A549 treated with Mapracorat at 1 μM for 4 hours (cell line): Measurements from ENCODE around the gene UNG. TPM values are rescaled to one million over a fixed set of nuclear protein-coding genes. Genes with fewer than 3 reads are reported as not detected.

Experiments
- total RNA-seq: library from RNA; stranded (reverse); fragments of 200-300 nt; extraction: Qiagen RNA extraction; gene quantifications from 5 replicates; pipeline ENCODE4 v1.2.3, GENCODE V29; 2022

Gene UNG
- 84.7 to 90.1 TPM (median 86.5 TPM) in 5 replicates for total RNA-seq

GRCh38 chr12:109097435-109098182 is at the start of gene UNG:
Gene UNG, plus strand, starts transcription at chr12:109097597. Its CDS starts 83 bp downstream, at chr12:109097680.

GRCh38 chr12:109052414-109053323 is 44.7 kb upstream of the UNG start, which contains the start of gene USP30:
Gene USP30, plus strand, starts transcription at chr12:109052576. Its CDS starts 103 bp downstream, at chr12:109052679.

GRCh38 chr12:109093022-109093918 is 4.1 kb upstream of the UNG start, which contains the start of gene ALKBH2:
Gene ALKBH2, minus strand, starts transcription at chr12:109093472. Its CDS starts 686 bp downstream, at chr12:109092786.

GRCh38 chr12:109115758-109116610 is 18.6 kb downstream of the UNG start, which contains the start of gene ACACB:
Gene ACACB, plus strand, starts transcription at chr12:109116587. Its CDS starts 22,819 bp downstream, at chr12:109139406.

Other genes starting within 250 kb of the UNG start
- 12.8 to 26.6 TPM (median 23.2 TPM) in 5 replicates for gene SSH1, start 240.0 kb upstream of the UNG start, total RNA-seq
- gene DAO, start 217.5 kb upstream of the UNG start, total RNA-seq, result not detected in 5 replicates
- gene SVOP, start 76.5 kb upstream of the UNG start, total RNA-seq, result not detected in 5 replicates
- 6.4 to 8.7 TPM (median 8.0 TPM) in 5 replicates for gene USP30, start 45.0 kb upstream of the UNG start, total RNA-seq
- 44.6 to 49.9 TPM (median 48.3 TPM) in 5 replicates for gene ALKBH2, start 4.1 kb upstream of the UNG start, total RNA-seq
- gene ACACB, start 19.0 kb downstream of the UNG start, total RNA-seq, result 8.3 to 11.6 TPM (median 9.2 TPM) in 5 replicates
- 0.15 to 0.20 TPM in 2 of 5 replicates, not detected in the others for gene FOXN4, start 211.7 kb downstream of the UNG start, total RNA-seq